DMS79 (cell line): ENCODE measurements around the gene TTLL11.

Experiments used
- DNase-seq: peaks from one replicate; lab custom pipeline; 2025; lab: John Stamatoyannopoulos, UW

TTLL11 gene

DNA sequence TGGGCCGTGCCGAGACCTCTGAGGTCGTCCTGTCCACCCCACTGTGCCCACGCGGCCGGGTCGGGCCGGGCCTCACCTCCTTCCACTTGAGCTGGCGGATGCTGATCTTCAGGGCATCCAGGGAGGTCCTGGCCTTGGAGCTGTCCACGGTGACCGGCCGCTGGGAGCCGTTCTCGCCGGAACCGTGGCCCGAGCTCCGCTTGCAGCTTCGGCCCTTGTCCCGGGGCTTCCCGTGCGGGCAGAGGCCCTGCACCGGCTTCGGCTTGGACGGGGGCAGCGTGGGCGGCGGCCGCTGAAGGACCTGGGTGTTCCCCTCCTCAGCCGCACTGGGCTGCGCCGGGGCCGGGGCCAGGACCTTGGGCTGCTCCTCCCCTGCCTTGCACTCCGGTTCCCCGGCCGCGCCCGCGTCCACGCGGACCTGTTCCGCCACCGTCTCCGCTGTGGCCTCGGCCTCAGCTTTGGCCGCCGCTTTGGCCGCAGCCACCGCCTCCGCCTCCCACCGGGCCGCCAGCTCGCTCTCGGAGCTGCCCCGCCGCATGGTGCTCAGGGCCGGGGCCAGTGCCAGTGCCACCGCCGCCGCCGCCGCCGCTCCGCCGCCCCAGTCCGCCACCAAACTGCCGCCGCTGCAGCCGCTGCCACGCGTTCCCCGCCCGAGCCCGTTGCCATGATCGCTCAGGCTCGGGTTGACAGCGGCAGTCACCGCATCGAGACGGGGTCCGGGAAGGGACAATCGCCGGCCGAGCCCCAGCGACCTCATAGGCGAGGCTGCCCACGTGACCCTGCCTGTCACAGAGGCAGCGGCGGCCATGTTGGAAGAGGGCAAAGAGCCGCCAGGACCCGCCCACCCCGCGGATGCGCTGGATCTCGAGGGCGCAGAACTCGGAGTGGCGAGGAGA, at the start of gene TTLL11:
TTLL11 (minus strand) TSS at position 698 of the 896 bp plus-strand sequence; CDS start at position 538, 160 bp downstream.
- peak; percentile 80 for DNase-seq

DNA sequence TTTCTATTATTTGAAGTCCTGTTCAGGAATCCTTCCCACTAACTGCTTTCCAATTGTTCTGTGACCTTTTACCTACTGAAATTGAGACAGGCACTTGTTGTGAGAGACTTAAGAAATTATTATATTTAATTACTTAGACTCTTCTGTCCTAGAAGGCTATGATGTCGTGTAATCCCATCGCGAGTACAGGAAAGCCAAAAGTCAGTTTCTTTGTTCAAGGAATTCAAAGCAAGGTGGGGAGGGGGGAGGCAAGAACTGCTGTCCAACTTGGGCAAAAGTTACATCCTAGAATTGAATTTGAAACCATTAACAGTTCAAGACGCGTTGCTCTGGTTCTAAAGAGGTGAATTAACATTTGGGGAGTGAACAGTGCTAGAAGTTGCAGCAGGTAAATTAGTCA, 48.6 kb upstream of the TTLL11 start:
- no peak for DNase-seq

GRCh38 chr9:122140368-122141193, 47.5 kb upstream of the TTLL11 start:
- DNase-seq, result no peak

DNA sequence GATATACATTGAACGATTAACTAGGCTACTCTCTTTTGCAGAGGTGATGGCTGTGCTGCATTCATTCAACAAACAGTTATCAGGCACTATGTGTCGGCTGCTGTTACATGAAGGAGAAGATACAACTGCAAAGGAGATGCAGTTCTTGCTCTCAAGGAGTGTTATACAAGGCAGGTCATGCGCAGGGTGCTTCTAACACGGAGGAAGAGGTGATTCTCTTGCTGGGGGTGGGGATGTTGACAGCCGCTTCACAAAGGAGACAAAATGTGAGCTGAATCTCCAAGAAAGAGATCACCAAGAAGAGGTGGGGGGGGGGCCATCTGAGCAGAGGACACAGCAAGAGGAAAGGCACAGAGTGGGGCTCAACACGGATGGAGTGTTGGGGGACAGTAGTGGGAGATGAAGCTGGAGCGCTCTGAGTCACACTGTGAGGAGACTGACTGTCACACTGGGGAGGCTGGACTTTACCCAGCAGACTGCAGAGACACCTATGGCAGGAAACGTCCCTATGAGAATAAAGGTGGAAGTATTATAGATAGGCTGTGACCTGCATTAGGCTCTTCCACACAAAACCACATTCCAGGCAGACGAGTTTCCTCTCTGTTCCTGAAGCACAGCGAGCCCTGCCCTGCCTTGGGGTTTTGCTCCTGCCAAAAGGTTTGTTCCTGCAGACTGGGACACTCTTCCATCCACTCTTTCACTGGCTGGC, 45.6 kb upstream of the TTLL11 start:
- no peak for DNase-seq

- no peak for DNase-seq
Observed at GRCh38 chr9:122135529-122135859, 42.4 kb upstream of the TTLL11 start.

DNA sequence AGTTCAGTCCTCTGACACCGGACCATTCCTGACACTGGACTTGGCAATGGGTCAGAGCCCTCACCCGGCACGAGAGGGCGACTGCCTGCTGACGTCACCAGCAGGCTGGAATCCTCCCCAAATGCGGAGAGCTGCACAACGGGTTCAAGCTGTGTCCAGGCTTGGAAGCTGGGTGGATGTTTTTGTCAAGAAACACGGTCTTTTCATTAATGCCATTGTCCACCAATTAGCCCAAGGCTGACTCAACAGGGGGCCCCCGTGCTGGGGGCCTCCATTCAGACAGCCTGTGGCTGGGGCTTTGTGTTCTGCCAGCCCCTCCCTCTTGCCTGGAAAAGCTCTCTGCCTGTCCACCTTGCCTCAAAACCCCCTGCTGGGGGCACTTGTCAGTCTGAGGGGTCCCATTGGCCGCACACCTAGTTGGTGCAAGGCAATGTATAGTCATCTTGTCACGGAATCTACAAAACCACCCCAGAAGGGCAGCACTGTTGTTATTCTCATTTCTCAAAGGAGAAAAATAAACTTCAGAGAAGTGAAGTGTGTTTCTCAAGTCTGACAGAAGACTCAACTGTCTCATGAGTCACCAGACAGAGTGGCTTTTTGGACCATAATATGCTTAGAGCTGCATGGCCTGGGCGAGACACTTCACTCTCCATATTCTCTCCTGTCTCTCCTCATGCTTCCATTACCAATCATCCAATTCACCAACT, 41.9 kb upstream of the TTLL11 start:
- no peak for DNase-seq

- no peak for DNase-seq
Observed at GRCh38 chr9:122133984-122134535, 41.0 kb upstream of the TTLL11 start.

- no peak for DNase-seq
Observed at GRCh38 chr9:122133263-122133983, 40.3 kb upstream of the TTLL11 start.

GRCh38 chr9:122132539-122132938, 39.4 kb upstream of the TTLL11 start:
- DNase-seq, result no peak

DNA sequence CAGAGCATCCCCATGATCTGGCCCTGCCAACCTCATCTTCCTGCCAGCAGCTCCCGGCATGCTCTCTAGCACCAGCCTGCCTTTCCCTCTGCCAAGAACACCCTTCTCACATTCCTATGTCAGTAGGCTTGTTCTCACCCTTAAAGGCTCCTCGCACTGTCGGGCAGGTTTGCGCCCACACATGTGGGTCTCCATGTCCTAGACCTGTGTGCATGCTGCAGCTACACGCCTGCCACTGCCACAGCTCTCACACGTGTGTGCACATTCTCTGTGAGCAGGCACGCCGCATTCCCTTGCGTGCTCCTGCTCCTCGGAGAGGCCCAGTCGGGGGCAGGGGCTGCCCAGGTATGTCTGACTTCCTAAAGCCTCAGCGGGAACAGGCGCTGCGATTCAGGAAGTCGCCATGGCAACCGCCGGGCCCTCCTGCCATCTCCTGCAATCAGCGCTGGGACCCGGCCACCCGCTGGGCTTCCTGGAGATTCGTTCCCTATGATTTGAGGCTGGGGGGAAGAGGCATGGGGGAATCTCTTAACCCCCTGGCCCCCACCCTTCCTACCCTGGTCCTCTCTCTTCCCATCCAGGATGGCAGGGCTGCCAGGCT, 38.4 kb upstream of the TTLL11 start:
- peak; percentile 33 for DNase-seq

DNA sequence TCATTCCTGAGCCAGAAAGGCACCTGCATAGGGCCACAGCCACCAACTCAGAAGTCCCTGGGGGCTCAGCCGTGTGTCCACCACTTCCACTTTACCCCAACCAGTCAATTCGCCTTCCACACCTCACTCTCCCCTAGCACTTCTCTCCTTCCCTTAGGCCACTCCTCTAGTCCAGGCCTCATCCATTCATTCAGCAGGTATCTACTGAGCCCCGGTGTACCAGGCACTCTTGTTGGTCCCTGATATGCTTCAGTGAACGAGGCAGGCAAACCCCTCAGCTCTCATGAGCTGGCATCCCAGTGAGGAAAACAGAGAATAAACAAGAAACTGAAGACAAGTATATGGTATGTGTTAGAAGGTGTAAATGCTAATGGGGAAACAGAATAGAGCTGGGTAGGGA, 37.7 kb upstream of the TTLL11 start:
- DNase-seq, result no peak

- no peak for DNase-seq
Observed at GRCh38 chr9:122129969-122130368, 36.9 kb upstream of the TTLL11 start.

- DNase-seq, result no peak
Observed at GRCh38 chr9:122128969-122129343, 35.8 kb upstream of the TTLL11 start.

DNA sequence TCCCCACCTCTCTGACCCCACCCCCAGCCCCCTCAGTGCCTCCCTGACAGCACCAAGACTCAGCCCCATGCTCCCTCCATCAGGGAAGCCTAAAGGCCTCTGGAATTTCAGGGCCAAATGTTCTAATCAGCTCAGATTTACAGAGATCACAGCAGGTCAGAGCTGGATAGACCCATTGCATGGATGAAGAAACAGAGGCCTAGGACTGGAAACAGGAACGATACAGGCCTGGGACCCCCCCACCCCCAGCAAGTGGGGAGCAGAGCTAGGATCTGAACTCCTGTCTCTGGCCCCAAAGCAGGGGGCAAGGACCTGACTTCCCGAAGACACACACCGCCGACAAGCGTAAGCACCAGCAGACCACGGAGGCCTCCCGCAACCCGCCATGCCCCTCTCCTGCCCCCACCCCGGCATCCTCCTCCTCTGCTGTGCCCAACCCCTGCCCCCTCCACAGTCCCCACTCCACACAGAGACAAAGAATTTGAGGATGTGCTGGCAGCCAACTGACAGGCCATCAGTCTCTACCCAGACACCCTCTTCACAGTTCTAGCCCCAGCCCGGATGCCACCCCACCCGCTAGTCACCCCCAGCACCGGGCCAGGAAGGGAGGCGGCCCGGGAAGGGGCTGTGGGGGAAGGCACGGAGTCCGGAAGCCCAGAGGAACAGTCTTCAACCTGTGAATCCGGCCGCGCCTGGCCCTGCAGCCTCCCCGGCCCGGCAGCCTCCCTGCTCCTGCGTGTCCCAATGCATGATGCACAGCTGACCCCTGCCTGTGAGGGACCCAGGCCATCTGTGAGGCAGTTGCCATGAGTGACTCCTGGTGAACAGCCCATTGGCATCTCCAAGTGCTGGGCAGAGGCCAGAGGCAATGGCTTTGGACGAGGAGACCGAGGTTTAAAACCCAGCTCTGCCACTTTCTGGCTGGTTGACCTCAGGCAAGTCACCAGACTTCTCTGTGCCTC, 35.2 kb upstream of the TTLL11 start:
- DNase-seq, result no peak

- DNase-seq, result no peak
Observed at GRCh38 chr9:122127396-122127798, 34.3 kb upstream of the TTLL11 start.

DNA sequence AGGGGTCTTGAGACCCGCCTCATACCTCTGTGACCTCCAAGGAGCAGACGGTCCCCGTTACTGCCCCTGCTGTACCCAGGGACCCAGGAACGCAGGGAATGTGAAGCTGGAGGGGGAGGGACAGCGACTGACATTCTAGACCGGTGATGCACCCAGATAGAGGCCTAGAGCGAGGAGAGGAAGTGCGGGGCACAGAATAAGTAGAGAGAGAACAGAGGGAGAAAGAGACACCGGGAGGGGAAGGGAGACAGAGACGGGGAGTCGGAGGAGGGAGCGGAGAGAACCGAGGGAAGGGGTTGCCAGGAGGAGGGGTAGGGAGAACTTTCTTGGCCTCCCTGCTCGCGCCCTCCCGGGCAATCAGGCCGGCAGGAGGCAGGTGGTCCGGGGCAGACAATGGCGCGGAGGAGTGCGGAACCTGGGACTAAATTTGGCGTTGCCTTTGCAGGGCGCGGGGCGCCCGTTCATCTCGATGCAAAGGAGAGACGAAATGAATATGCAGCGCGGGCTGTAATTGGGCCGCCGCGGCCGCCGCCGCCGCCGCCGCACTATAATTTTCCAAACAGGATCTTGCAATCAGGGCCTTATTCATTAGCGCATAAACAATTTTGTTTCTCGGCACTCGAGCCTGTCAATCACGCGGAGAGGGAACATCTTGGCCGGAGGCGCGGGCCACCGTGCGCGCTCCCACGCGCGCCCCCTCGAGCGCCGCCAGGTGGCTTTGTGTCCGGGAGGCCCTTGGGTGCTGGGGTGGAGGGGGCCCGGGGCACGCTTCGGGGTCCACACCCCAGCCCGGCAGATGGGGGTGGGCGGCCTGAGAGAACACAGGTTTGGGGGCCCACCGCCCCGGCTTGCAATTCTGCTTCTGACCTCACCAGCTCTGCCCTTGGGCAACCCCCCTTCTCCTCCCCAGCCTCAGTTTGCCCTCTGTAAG, 33.5 kb upstream of the TTLL11 start:
- no peak for DNase-seq

GRCh38 chr9:122125509-122126330, 32.6 kb upstream of the TTLL11 start:
- no peak for DNase-seq
